Dedifferentiated amniotic fluid mesenchymal stem cell (primary cell): ENCODE measurements around the gene SSBP3.

ENCODE experiments used
- DNase-seq: peaks from one replicate; pipeline ENCODE4 v3.0.0-alpha.2; 2016; ENCODE audit errors: extremely low spot score

Gene SSBP3

DNA sequence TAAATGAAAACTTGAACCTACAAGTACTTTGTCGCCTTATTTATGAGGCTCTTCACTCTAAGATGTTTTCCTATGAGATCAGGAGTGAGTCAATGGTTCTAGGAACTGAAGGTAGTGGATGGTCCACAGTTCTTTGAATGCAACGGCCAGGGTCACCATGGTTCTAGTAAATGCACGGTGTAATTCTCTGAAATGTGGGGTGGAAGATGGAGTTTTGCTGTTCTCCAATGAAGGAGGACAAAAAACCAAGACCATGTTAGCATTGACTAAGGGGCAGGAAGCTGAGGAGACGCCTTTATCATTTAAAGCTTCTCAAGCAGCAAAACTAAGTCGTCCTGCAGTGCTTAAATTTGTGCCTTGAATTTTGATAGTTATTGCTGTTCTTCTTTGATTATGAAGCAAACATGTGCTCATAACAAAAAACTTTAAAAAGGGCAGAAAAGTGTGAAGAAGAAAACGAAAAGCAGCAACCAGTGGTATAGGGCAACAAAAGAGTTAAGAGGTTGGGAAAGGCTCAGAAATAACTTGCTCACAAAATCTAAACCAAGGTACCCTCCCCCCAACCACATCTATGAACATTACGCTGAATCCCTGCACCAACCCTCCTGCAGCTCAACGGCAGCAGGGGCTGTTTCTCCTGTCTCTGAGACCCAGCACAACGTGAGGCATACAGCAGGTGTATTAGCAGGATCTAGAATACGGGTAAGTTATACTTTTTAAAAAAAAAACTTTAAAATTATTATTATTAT is 121.2 kb downstream of the SSBP3 start:
- DNase-seq = no peak

DNA sequence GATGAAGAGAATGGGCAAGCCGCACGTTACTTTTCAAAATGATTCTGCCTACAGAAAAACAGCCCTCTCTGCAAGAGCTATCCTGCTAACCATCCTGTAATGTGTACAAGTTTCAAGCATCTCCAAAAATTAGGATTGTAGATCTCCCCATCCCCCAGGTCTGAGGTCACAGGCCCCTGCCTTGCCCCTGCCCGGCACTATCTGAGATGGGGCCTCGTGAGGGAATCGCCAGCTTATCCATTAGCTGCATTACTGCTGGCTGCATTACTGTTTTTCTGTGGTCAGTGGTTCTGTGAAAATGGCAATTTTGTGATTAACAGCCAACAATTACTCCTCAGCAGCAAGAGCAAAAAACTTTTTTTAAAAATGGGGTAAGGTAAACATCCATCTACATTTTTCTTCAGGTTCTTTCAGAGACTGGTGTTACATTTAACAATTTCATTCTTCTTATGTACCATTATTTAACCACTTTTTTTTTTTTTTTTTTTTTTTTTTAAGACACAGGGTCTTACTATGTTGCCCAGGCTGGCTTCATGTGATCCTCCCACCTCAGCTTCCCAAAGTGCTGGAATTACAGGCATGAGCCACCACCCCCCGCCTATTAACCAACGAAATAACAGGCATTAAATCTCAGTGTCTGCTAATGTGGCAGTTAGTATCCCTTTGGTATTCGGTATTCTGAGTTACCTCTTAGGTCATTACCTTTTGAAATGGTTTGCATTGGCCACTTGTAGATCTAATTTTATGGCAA is 122.4 kb downstream of the SSBP3 start:
- DNase-seq = no peak

DNA sequence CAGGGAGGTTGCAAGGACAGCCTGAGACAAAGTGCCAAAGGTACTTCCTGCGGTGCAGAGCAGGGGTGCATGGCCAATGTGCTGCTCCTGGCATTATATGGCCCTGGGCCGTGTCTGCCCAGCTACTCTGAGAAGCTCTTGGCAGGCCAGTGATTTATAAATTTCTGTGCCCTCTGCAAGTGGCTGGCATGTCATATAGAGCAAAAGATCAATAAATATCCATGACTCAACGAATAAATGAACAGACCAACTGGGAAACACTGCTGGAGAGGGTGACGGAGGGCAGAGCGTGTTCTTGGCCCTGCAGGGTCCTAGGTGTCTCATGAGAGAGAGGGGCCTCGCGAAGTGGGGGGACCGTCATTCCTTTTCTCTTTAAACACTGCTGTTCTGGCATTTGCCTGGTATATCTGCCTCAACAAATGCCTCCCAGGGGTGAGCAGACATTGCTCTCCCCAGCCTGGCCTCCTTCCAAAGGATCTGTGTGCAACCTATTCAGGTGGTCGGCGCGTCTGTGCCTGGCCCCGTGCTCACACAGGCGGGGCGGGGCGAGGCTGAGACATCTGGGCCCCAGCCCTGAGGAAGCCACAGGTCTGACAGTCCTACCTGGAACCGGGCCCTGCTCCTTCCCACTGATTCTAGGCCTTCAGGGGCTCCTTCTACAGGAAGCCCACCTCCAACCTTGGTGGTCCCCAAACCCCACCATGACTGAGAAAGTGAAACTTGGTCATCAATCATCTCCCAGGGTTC is 123.9 kb downstream of the SSBP3 start:
- DNase-seq = no peak

GRCh38 chr1:54280651-54281050 is 125.5 kb downstream of the SSBP3 start:
- no peak for DNase-seq

DNA sequence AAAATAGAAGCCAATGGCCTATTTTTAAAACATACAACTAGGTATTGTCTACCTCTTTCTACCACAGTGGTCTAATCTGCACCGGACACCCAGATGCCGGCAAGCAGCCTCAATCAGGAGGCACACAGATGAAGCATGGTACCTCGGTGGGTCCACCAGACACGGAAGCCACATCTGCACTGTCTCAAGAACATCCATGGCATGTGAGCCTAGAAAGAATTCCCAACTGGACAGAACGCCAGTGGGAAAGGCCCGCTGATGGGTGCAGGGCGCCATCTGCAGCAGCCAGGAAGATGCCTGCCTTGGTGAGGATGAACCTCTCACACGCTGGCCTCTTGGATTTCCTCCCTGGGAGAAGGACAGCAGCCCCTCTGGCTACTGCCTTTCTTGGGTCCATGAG is 126.7 kb downstream of the SSBP3 start:
- no peak for DNase-seq

GRCh38 chr1:54278941-54279422 is 127.2 kb downstream of the SSBP3 start:
- DNase-seq = peak; percentile 44

- peak; percentile 23 for DNase-seq
Observed at GRCh38 chr1:54277451-54278341, 128.5 kb downstream of the SSBP3 start.

DNA sequence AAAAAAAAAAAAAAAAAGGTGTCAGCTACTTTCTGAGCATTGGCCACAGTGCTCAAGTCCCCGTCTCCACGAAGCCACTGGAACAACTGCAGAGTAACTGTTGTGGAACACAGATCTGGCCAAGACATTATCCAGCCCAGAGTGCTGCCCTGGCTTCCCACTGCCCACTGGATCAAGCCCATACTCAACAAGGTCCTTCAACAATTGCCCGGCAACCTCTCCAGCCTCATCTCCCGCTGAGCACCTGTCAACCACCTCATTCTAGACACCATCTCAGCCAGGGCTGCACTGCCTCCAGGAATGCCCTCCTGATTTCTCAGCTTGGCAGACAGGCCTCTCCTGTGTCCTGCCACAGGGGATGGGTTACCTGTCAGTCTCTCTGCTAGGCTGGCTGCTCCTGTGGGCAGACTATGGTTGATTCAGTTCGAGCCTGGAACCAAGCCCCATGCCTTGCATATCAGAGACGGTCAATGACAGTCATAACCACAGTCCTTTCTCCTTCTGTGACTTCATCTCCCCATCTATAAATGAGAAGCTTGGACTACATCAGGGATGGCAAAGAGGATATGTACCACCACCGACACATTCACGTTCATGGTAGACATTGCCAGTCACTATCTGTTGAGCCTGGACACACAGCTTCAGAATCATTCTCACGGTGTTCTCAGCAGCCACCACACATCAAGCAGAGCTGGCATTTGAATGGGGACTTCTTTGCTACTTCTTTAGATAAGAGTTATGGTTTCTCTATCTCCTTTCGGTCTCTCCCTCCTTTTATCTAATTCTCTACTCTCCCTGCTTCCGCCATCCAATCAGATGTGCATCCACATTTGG is 129.4 kb downstream of the SSBP3 start:
- no peak for DNase-seq

- no peak for DNase-seq
Observed at GRCh38 chr1:54275349-54275748, 130.8 kb downstream of the SSBP3 start.

GRCh38 chr1:54274881-54275280 is 131.3 kb downstream of the SSBP3 start:
- no peak for DNase-seq

- no peak for DNase-seq
Observed at GRCh38 chr1:54274448-54274847, 131.7 kb downstream of the SSBP3 start.

DNA sequence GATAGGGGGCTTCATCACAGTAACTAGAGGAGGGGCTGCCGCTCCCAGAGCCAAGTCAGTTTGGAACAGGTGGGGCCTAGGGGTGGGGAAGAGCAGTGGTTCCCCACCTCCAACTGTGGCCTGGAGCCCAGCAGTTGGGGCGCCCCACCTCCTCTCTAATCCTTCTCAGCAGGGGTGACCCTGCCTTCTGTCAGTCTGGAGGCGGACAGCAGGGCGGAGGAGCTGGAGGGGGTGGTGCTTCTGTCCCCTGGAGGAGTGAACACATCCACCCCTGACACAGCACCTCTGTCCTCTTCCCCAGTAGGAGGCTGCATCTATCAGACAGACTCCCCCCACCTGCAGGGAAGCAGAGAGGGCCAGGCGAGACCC is 132.4 kb downstream of the SSBP3 start:
- no peak for DNase-seq

DNA sequence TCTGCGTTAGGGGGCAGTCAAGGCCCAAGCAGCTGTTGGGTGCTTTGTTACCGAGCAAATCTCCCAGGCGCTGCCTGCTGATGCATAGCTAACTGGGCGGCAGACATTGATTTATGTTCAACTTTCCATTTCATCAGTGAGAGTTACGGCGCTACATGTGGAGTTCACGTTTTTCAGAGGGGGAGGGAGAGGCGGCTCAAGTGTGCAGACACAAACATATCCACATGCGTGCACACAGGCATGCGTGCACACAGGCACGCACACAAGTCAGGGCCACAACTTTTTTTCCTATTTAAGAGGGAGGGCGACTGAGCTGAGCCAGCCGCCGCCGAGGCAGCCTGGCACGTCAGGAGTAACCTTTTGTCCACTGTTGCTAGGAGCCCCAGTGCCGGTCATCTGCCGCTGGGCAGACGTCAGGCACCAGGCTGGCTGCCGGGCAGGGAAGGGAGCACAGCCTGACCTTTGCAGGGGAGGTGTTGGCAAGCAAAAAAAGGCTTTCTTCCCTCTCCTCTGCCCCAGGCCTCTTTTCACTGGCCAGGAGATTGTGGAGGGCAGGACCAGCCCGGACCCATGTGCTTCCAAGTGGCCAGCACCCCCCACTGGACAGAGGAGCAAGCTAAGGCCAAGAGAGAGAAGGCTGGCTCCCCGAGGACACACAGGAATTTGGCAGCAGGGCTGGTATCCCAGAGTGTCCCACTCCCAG is 133.0 kb downstream of the SSBP3 start:
- DNase-seq = no peak

DNA sequence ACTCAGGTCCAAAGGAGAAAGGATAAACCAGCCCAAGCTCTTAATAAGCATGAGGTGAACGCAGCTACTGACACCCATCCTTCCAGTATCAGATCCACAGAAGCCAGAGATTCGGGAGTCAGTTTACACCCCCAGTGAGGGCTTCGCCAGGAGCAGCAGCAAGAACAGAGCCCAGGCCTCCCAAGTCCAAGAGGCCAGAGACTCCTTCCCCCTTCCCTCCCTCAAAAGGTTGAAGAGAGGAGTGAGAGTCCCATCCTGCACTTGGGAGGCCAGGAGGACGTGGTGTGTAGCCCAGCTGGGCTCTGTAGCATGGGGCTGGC is 133.5 kb downstream of the SSBP3 start:
- no peak for DNase-seq

GRCh38 chr1:54272134-54272533 is 134.1 kb downstream of the SSBP3 start:
- no peak for DNase-seq

GRCh38 chr1:54271341-54271740 is 134.9 kb downstream of the SSBP3 start:
- no peak for DNase-seq

GRCh38 chr1:54270543-54270942 is 135.7 kb downstream of the SSBP3 start:
- no peak for DNase-seq

- DNase-seq = no peak
Observed at GRCh38 chr1:54268762-54269297, 137.4 kb downstream of the SSBP3 start.

GRCh38 chr1:54267815-54268761 is 138.1 kb downstream of the SSBP3 start:
- DNase-seq = no peak
